ENCODE measurements around the gene AKAP13. TPM values are rescaled to one million over a fixed set of nuclear protein-coding genes. Genes with fewer than 3 reads are reported as not detected.
A peak's percentile ranks its signal among the peaks of the same experiment; 100 is the strongest.
"Not testable (repeated sequence)": the region's sequence is repeated elsewhere in the genome, so short reads cannot be mapped to it uniquely, and the experiment has no call there.

Gene AKAP13
- total RNA-seq, 1 donor from 2014 or later = 73.8 TPM

DNA sequence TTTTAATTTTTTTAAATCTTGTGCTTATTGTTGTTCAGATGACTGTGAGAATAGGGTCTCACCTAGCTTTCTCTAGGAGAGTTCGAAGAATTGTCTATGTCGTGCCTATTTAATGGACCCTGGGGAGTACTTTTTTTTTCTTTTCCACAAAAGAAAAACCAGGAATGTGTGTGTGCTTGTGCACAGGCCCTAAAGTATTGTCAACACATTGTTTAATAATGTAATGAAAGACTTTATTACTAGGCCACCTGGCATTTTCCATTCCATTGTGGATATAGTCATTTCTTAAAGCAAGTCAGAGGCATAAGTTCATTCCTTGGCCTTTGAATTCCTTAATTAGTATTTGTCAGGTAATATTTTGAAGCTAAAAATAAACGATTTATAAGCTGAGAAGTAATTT lies 278.4 kb downstream of the AKAP13 start:
- no peak for DNase-seq (ENCODE audit: low spot score)
- Histone ChIP-seq H4K20me1 (ENCODE audit: low read depth) (no peaks in the 10 kb centered on the region), H3K36me3 (peaks cover 16% of the 10 kb centered on the region), H3K9ac (no peak overlapping the region), H3K27me3 (no peaks in the 10 kb centered on the region), H3K4me1 (no peaks in the 10 kb centered on the region), H2AFZ (replicated peaks) (no peak overlapping the region), H3K4me2 (no peak overlapping the region), H3K9me3 (ENCODE audit: low read depth) (no peaks in the 10 kb centered on the region), H3F3A (ENCODE audit: low read depth) (no peaks in the 10 kb centered on the region), H3K79me2 (ENCODE audit: low read depth) (no peaks in the 10 kb centered on the region), H3K4me3 (no peak overlapping the region), H3K27ac (no peak overlapping the region)
- TF ChIP-seq EZH2phosphoT487 (IDR thresholded peaks at IDR 0.05) = no peak
- TF ChIP-seq, protein P1, sequence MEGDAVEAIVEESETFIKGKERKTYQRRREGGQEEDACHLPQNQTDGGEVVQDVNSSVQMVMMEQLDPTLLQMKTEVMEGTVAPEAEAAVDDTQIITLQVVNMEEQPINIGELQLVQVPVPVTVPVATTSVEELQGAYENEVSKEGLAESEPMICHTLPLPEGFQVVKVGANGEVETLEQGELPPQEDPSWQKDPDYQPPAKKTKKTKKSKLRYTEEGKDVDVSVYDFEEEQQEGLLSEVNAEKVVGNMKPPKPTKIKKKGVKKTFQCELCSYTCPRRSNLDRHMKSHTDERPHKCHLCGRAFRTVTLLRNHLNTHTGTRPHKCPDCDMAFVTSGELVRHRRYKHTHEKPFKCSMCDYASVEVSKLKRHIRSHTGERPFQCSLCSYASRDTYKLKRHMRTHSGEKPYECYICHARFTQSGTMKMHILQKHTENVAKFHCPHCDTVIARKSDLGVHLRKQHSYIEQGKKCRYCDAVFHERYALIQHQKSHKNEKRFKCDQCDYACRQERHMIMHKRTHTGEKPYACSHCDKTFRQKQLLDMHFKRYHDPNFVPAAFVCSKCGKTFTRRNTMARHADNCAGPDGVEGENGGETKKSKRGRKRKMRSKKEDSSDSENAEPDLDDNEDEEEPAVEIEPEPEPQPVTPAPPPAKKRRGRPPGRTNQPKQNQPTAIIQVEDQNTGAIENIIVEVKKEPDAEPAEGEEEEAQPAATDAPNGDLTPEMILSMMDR (IDR thresholded peaks at IDR 0.05) = no peak
- no peak for TF ChIP-seq EZH2 (IDR thresholded peaks at IDR 0.05)
- Mint-ChIP-seq H3K4me1 (peaks cover 4% of the 10 kb centered on the region), H3K9me3 (no peaks in the 10 kb centered on the region), H3K36me3 (peaks cover 28% of the 10 kb centered on the region), H3K4me3 (no peak overlapping the region), H3K27ac (no peak overlapping the region), H3K27me3 (ENCODE audit: insufficient read depth, low read depth) (no peaks in the 10 kb centered on the region)

DNA sequence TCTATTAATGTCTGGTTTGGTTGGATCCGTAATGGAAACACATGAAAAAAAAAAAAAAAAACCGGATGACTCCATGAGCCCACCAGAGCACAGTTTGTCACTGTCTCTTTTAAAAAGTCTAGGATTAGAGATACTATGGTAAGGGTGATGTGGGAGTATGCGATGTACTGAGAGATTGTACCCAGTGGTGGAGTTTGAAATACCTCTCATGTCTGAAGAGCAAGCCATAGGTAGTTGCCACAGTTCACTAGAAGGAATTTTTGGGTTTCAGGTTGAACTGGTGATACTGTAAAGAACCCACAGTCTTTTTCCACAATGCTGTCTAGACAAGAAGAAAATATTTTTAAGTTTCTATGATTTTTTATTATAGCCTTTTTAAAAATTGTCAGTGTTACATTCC lies 281.5 kb downstream of the AKAP13 start:
- Histone ChIP-seq H3F3A (ENCODE audit: low read depth) (no peaks in the 10 kb centered on the region), H3K36me3 (peaks cover 14% of the 10 kb centered on the region), H3K27me3 (no peaks in the 10 kb centered on the region), H3K4me3 (no peak overlapping the region), H3K9ac (no peak overlapping the region), H4K20me1 (ENCODE audit: low read depth) (no peaks in the 10 kb centered on the region), H3K4me1 (no peaks in the 10 kb centered on the region), H3K4me2 (no peak overlapping the region), H3K79me2 (ENCODE audit: low read depth) (no peaks in the 10 kb centered on the region), H3K27ac (no peak overlapping the region), H2AFZ (replicated peaks) (no peak overlapping the region), H3K9me3 (ENCODE audit: low read depth) (no peaks in the 10 kb centered on the region)
- H3K27ac Mint-ChIP-seq = no peak overlapping the region
- TF ChIP-seq, protein P1 (IDR thresholded peaks at IDR 0.05) = no peak
- TF ChIP-seq EZH2phosphoT487 (IDR thresholded peaks at IDR 0.05) = no peak
- no peak for TF ChIP-seq EZH2 (IDR thresholded peaks at IDR 0.05)
- no peak for DNase-seq (ENCODE audit: low spot score)
- H3K4me1 Mint-ChIP-seq = no peaks in the 10 kb centered on the region
- H3K4me3 Mint-ChIP-seq = no peak overlapping the region
- H3K9me3 Mint-ChIP-seq = no peaks in the 10 kb centered on the region
- peaks cover 43% of the 10 kb centered on the region for H3K36me3 Mint-ChIP-seq
- H3K27me3 Mint-ChIP-seq (ENCODE audit: insufficient read depth, low read depth) = no peaks in the 10 kb centered on the region

DNA sequence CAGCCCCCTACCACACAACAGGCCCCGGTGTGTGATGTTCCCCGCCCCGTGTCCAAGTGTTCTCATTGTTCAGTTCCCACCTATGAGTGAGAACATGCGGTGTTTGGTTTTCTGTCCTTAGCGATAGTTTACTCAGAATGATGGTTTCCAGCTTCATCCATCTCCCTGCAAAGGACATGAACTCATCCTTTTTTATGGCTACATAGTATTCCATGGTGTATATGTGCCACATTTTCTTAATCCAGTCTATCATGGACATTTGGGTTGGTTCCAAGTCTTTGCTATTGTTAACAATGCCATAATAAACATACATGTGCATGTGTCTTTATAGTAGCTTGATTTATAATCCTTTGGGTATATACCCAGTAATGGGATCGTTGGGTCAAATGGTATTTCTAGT lies 285.3 kb downstream of the AKAP13 start:
- H3K79me2 ChIP-seq (ENCODE audit: low read depth); H2AFZ ChIP-seq (replicated peaks); H3K4me2 ChIP-seq; H3K27ac ChIP-seq; H3F3A ChIP-seq (ENCODE audit: low read depth); H3K9me3 Mint-ChIP-seq; H3K4me3 Mint-ChIP-seq; H3K27me3 Mint-ChIP-seq (ENCODE audit: insufficient read depth, low read depth); H3K4me1 ChIP-seq; H3K27me3 ChIP-seq; H3K9ac ChIP-seq; H3K9me3 ChIP-seq (ENCODE audit: low read depth); H3K4me3 ChIP-seq; DNase-seq (ENCODE audit: low spot score); H3K27ac Mint-ChIP-seq; H4K20me1 ChIP-seq (ENCODE audit: low read depth); H3K36me3 ChIP-seq: not testable (repeated sequence)
- H3K36me3 Mint-ChIP-seq = peaks cover 55% of the 10 kb centered on the region
- peaks cover 14% of the 10 kb centered on the region for H3K4me1 Mint-ChIP-seq

DNA sequence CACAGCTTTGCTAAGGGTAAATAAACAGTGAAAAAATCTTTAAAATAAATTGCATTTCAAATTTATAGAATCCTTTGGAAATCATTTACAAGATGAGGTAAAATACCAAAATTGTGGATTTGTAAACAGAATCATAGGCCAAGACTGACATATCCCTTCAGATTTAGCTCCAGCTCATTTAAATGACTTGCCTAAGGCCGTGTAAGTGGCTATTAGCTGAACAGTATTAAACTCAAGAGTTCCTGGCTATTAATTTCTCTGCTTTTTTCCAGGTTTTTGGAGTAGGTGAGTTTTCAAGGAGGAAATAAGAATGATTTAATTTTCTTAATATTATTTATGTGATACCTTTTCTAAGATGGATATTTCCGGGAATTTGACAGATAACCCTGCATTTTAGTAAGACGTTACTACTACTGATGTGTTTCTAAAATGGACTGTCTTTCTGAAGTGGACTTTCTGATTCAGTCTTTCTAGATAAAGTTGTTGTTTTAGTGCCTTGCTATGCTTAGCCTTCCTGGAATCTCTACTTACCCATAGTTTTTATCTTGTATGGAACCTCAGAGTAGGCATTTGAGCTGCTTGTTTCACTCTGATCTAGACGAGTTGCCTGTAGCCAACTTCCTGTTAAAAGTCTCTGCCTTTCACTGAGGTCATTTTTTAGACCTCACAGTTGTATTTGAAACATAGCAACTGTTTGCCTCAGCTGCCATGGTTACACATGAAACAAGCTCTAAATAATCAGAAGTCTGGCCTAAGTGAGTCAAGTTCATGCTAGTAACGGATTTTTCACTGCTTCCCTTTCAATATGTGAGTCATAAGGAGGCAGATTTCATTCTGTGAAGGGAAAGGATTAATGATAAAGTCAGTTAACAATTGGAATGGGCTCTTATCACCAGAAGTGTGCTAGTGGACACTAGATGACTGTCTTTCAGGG lies 287.4 kb downstream of the AKAP13 start:
- DNase-seq (ENCODE audit: low spot score) = no peak
- H3K27ac Mint-ChIP-seq = peak overlapping the region; percentile 40
- H3K4me2 ChIP-seq = no peak overlapping the region
- no peak overlapping the region for H3K4me3 Mint-ChIP-seq
- H4K20me1 ChIP-seq (ENCODE audit: low read depth) = no peaks in the 10 kb centered on the region
- no peaks in the 10 kb centered on the region for H3K9me3 ChIP-seq (ENCODE audit: low read depth)
- peaks cover 14% of the 10 kb centered on the region for H3K4me1 Mint-ChIP-seq
- no peak overlapping the region for H3K9ac ChIP-seq
- H3K4me1 ChIP-seq = no peaks in the 10 kb centered on the region
- H3F3A ChIP-seq (ENCODE audit: low read depth) = no peaks in the 10 kb centered on the region
- no peaks in the 10 kb centered on the region for H3K27me3 ChIP-seq
- H2AFZ ChIP-seq (replicated peaks) = no peak overlapping the region
- H3K9me3 Mint-ChIP-seq = no peaks in the 10 kb centered on the region
- H3K4me3 ChIP-seq = no peak overlapping the region
- no peak overlapping the region for H3K27ac ChIP-seq
- H3K36me3 ChIP-seq = peaks cover 6% of the 10 kb centered on the region
- peaks cover 4% of the 10 kb centered on the region for H3K27me3 Mint-ChIP-seq (ENCODE audit: insufficient read depth, low read depth)
- no peaks in the 10 kb centered on the region for H3K79me2 ChIP-seq (ENCODE audit: low read depth)
- peaks cover 53% of the 10 kb centered on the region for H3K36me3 Mint-ChIP-seq
- no peak for TF ChIP-seq EZH2phosphoT487 (IDR thresholded peaks at IDR 0.05)

All from neural progenitor cell (in vitro differentiated cells).